ENCODE results near the gene CAB39. TPM values are rescaled to one million over a fixed set of nuclear protein-coding genes. Genes with fewer than 3 reads are reported as not detected.
A peak's percentile ranks its signal among the peaks of the same experiment; 100 is the strongest.

CAB39 gene
- total and polyA plus RNA-seq, 2 experiments from 2014 or later = 18.7 to 67.5 TPM

DNA sequence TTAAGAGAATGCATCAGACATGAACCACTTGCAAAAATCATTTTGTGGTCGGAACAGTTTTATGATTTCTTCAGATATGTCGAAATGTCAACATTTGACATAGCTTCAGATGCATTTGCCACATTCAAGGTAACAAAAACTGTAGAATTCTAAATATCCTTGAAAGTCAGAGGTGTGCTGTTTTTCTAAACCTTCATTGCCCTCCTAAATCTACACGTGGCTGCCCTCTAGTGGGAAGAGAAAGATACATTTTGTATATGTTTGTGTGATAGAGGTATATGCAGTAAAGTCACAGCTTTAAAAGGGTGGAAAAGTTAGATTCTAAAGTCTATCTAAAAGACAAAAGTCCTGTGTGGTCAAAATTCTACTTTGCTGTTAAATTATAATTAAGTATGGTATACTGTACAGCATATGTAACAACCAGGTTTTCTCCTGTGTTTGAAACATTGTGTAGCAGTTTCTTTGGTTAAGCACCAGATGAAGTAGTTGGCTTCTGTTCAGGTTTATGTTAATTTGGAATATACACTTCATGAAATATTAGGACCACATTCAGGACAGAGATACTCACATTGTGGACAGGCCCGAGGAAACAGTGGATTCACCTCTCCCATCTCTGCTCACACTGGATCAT is 86.2 kb downstream of the CAB39 start:
- H3K36me3 ChIP-seq (ENCODE audit: insufficient read depth) = peaks cover 12% of the 10 kb centered on the region; the same call in 1 of the 2 replicates
- ATAC-seq (peak; percentile 79), DNase-seq (ENCODE audit: low spot score) (peak; percentile 80)
- H3K27me3 Mint-ChIP-seq (ENCODE audit: insufficient read depth, low read depth, poor library complexity) = no peaks in the 10 kb centered on the region
- peaks cover 12% of the 10 kb centered on the region for H3K4me1 Mint-ChIP-seq
- H3K4me2 ChIP-seq = no peak overlapping the region
- H3K9me2 ChIP-seq (ENCODE audit: insufficient read depth) = no peaks in the 10 kb centered on the region
- H2AFZ ChIP-seq = no peak overlapping the region
- TF ChIP-seq, protein P1, sequence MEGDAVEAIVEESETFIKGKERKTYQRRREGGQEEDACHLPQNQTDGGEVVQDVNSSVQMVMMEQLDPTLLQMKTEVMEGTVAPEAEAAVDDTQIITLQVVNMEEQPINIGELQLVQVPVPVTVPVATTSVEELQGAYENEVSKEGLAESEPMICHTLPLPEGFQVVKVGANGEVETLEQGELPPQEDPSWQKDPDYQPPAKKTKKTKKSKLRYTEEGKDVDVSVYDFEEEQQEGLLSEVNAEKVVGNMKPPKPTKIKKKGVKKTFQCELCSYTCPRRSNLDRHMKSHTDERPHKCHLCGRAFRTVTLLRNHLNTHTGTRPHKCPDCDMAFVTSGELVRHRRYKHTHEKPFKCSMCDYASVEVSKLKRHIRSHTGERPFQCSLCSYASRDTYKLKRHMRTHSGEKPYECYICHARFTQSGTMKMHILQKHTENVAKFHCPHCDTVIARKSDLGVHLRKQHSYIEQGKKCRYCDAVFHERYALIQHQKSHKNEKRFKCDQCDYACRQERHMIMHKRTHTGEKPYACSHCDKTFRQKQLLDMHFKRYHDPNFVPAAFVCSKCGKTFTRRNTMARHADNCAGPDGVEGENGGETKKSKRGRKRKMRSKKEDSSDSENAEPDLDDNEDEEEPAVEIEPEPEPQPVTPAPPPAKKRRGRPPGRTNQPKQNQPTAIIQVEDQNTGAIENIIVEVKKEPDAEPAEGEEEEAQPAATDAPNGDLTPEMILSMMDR (conservative IDR thresholded peaks at IDR 0.05; ENCODE audit: low read depth in 2 of 2) = peak; percentile 72 to 73
- TF ChIP-seq POLR2AphosphoS5 (IDR thresholded peaks at IDR 0.05; ENCODE audit: low read depth) = no peak
- H3K36me3 Mint-ChIP-seq (ENCODE audit: low read depth) = peaks cover 52% of the 10 kb centered on the region
- H3K27ac Mint-ChIP-seq = no peak overlapping the region
- no peak overlapping the region for H3K4me3 ChIP-seq
- no peak overlapping the region for H3K4me3 Mint-ChIP-seq
- H3K27ac ChIP-seq (ENCODE audit: low read depth) = 0 out of 2 replicates have a peak overlapping the region, but pooled peaks have one; percentile 9
- H3F3A ChIP-seq (replicated peaks; ENCODE audit: low read depth) = no peaks in the 10 kb centered on the region
- H4K20me1 ChIP-seq (replicated peaks; ENCODE audit: insufficient read depth) = no peaks in the 10 kb centered on the region
- H3K79me2 ChIP-seq (replicated peaks; ENCODE audit: insufficient read depth) = no peaks in the 10 kb centered on the region; the same call in none of the 2 replicates
- peaks cover 15% of the 10 kb centered on the region for H3K4me1 ChIP-seq (ENCODE audit: insufficient read depth)
- H3K27me3 ChIP-seq (ENCODE audit: insufficient read depth) = no peaks in the 10 kb centered on the region
- H3K9me3 Mint-ChIP-seq = peaks cover 2% of the 10 kb centered on the region; the same call in 2 of the 3 replicates

DNA sequence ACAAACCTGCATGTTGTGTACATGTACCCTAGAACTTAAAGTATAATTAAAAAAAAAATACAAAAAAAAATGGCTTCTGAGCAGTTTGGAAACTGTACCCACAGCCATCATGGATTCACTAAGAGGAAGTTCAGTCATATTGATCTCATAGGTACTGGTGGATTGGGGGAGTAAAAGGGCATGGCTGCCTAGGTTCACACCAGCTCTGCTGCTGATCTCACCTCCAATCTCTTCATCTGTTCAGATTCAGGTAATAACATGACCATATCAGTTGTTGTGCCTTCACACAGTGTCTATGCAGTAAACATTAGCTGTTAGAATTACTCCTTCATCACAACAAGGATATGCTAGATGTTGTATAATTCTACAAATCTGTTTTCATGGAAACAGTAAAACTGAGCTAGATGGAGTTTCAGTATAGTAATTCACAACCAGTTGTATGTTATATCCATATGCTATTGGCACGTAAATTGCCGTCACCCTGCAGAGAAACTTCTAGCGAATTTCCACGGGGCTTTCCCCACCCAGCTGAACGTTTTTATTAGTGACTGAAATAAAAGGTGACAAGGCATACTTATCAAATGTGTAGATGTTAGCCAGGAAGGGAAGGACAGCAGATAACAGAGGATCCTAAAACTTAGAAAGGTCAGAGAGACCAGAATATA is 92.8 kb downstream of the CAB39 start:
- peaks cover 2% of the 10 kb centered on the region; the same call in 2 of the 3 replicates for H3K9me3 Mint-ChIP-seq
- H3K4me3 Mint-ChIP-seq = no peak overlapping the region
- no peaks in the 10 kb centered on the region for H3F3A ChIP-seq (replicated peaks; ENCODE audit: low read depth)
- TF ChIP-seq, protein P2, sequence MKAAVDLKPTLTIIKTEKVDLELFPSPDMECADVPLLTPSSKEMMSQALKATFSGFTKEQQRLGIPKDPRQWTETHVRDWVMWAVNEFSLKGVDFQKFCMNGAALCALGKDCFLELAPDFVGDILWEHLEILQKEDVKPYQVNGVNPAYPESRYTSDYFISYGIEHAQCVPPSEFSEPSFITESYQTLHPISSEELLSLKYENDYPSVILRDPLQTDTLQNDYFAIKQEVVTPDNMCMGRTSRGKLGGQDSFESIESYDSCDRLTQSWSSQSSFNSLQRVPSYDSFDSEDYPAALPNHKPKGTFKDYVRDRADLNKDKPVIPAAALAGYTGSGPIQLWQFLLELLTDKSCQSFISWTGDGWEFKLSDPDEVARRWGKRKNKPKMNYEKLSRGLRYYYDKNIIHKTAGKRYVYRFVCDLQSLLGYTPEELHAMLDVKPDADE (IDR thresholded peaks at IDR 0.05) = no peak
- TF ChIP-seq ZNF114 (CRISPR knock-in tag; IDR thresholded peaks at IDR 0.05) (no peak), JUNB (IDR thresholded peaks at IDR 0.05; ENCODE audit: unreplicated experiment) (no peak), EZH2phosphoT487 (IDR thresholded peaks at IDR 0.05; ENCODE audit: unreplicated experiment) (no peak), ZNF331 (CRISPR knock-in tag; IDR thresholded peaks at IDR 0.05; ENCODE audit: low read depth) (no peak)
- TF ChIP-seq, protein P1 (conservative IDR thresholded peaks at IDR 0.05; ENCODE audit: low read depth in 2 of 2) = no peak
- TF ChIP-seq, protein P3, sequence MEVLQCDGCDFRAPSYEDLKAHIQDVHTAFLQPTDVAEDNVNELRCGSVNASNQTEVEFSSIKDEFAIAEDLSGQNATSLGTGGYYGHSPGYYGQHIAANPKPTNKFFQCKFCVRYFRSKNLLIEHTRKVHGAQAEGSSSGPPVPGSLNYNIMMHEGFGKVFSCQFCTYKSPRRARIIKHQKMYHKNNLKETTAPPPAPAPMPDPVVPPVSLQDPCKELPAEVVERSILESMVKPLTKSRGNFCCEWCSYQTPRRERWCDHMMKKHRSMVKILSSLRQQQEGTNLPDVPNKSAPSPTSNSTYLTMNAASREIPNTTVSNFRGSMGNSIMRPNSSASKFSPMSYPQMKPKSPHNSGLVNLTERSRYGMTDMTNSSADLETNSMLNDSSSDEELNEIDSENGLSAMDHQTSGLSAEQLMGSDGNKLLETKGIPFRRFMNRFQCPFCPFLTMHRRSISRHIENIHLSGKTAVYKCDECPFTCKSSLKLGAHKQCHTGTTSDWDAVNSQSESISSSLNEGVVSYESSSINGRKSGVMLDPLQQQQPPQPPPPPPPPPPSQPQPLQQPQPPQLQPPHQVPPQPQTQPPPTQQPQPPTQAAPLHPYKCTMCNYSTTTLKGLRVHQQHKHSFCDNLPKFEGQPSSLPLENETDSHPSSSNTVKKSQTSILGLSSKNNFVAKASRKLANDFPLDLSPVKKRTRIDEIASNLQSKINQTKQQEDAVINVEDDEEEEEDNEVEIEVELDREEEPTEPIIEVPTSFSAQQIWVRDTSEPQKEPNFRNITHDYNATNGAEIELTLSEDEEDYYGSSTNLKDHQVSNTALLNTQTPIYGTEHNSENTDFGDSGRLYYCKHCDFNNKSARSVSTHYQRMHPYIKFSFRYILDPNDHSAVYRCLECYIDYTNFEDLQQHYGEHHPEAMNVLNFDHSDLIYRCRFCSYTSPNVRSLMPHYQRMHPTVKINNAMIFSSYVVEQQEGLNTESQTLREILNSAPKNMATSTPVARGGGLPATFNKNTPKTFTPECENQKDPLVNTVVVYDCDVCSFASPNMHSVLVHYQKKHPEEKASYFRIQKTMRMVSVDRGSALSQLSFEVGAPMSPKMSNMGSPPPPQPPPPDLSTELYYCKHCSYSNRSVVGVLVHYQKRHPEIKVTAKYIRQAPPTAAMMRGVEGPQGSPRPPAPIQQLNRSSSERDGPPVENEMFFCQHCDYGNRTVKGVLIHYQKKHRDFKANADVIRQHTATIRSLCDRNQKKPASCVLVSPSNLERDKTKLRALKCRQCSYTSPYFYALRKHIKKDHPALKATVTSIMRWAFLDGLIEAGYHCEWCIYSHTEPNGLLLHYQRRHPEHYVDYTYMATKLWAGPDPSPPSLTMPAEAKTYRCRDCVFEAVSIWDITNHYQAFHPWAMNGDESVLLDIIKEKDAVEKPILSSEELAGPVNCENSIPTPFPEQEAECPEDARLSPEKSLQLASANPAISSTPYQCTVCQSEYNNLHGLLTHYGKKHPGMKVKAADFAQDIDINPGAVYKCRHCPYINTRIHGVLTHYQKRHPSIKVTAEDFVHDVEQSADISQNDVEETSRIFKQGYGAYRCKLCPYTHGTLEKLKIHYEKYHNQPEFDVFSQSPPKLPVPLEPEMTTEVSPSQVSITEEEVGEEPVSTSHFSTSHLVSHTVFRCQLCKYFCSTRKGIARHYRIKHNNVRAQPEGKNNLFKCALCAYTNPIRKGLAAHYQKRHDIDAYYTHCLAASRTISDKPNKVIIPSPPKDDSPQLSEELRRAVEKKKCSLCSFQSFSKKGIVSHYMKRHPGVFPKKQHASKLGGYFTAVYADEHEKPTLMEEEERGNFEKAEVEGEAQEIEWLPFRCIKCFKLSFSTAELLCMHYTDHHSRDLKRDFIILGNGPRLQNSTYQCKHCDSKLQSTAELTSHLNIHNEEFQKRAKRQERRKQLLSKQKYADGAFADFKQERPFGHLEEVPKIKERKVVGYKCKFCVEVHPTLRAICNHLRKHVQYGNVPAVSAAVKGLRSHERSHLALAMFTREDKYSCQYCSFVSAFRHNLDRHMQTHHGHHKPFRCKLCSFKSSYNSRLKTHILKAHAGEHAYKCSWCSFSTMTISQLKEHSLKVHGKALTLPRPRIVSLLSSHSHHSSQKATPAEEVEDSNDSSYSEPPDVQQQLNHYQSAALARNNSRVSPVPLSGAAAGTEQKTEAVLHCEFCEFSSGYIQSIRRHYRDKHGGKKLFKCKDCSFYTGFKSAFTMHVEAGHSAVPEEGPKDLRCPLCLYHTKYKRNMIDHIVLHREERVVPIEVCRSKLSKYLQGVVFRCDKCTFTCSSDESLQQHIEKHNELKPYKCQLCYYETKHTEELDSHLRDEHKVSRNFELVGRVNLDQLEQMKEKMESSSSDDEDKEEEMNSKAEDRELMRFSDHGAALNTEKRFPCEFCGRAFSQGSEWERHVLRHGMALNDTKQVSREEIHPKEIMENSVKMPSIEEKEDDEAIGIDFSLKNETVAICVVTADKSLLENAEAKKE (CRISPR knock-in tag; IDR thresholded peaks at IDR 0.05) = no peak

More for the DNA sequence above, 92.8 kb downstream of the CAB39 start:
- Histone ChIP-seq H3K27me3 (ENCODE audit: insufficient read depth) (no peaks in the 10 kb centered on the region), H2AFZ (no peak overlapping the region), H3K4me3 (no peak overlapping the region), H3K79me2 (replicated peaks; ENCODE audit: insufficient read depth) (no peaks in the 10 kb centered on the region), H4K20me1 (replicated peaks; ENCODE audit: insufficient read depth) (peaks cover 9% of the 10 kb centered on the region; the same call in 1 of the 2 replicates), H3K4me1 (ENCODE audit: insufficient read depth) (no peaks in the 10 kb centered on the region), H3K4me2 (no peak overlapping the region), H3K9me2 (ENCODE audit: insufficient read depth) (no peaks in the 10 kb centered on the region), H3K36me3 (ENCODE audit: insufficient read depth) (0 out of 2 replicates have a peak, but pooled peaks cover under 1% of the 10 kb centered on the region), H3K27ac (ENCODE audit: low read depth) (no peak overlapping the region)
- peaks cover 44% of the 10 kb centered on the region for H3K36me3 Mint-ChIP-seq (ENCODE audit: low read depth)
- H3K4me1 Mint-ChIP-seq = peaks cover 9% of the 10 kb centered on the region; the same call in 2 of the 3 replicates
- H3K27me3 Mint-ChIP-seq (ENCODE audit: insufficient read depth, low read depth, poor library complexity) = no peaks in the 10 kb centered on the region
- DNase-seq (ENCODE audit: low spot score) (no peak), ATAC-seq (no peak)
- H3K27ac Mint-ChIP-seq = no peak overlapping the region
